ENCODE data around the gene VIPR2.

- TF ChIP-seq EZH2phosphoT487 (IDR thresholded peaks at IDR 0.05) = no peak
- no peak for TF ChIP-seq CTCF (IDR thresholded peaks at IDR 0.05)
- no peak for TF ChIP-seq EZH2 (IDR thresholded peaks at IDR 0.05)
Observed at GRCh38 chr7:159010937-159011721, 133.5 kb downstream of the VIPR2 start.
